Neural crest cell (in vitro differentiated cells): ENCODE data around the gene TSHZ2. TPM values are rescaled to one million over a fixed set of nuclear protein-coding genes. Genes with fewer than 3 reads are reported as not detected.
A peak's percentile ranks its signal among the peaks of the same experiment; 100 is the strongest.

Source experiments
- DNase-seq: peaks from one replicate; pipeline ENCODE4 v3.0.0; 2021; ENCODE audit warnings: low read depth, mixed read lengths, low spot score
- H3K27ac Mint-ChIP-seq: one replicate; pipeline ENCODE4 v1.8.0; 2021; ENCODE audit warnings: mild to moderate bottlenecking, mixed read lengths; ENCODE audit not compliant: unreplicated experiment
- H3K27me3 Mint-ChIP-seq: 2 replicates; pipeline ENCODE4 v1.8.0; 2021; ENCODE audit warnings: low read depth, mild to moderate bottlenecking, mixed read lengths
- H3K36me3 Mint-ChIP-seq: 2 replicates; pipeline ENCODE4 v1.8.0; 2021; ENCODE audit warnings: low read depth, mild to moderate bottlenecking, mixed read lengths
- H3K4me1 Mint-ChIP-seq: 2 replicates; pipeline ENCODE4 v1.8.0; 2021; ENCODE audit warnings: mixed read lengths
- H3K4me3 Mint-ChIP-seq: one replicate; pipeline ENCODE4 v1.8.0; 2021; ENCODE audit warnings: mild to moderate bottlenecking, mixed read lengths
- H3K9me3 Mint-ChIP-seq: 2 replicates; pipeline ENCODE4 v1.8.0; 2021; ENCODE audit warnings: mixed read lengths
- total RNA-seq: library from RNA; stranded (reverse); gene quantifications from 2 replicates; pipeline ENCODE4 v1.2.1, GENCODE V29; 2021
- TF ChIP-seq, protein P1 (sequence below): fragments of 200-600 bp; sonication (generic); conservative IDR thresholded peaks from 2 replicates; pipeline ENCODE4 v1.5.0; 2021; ENCODE audit warnings: antibody characterized with exemption, mild to moderate bottlenecking

Gene TSHZ2
- total RNA-seq, 1 donor from 2014 or later = 6.4 TPM

DNA sequence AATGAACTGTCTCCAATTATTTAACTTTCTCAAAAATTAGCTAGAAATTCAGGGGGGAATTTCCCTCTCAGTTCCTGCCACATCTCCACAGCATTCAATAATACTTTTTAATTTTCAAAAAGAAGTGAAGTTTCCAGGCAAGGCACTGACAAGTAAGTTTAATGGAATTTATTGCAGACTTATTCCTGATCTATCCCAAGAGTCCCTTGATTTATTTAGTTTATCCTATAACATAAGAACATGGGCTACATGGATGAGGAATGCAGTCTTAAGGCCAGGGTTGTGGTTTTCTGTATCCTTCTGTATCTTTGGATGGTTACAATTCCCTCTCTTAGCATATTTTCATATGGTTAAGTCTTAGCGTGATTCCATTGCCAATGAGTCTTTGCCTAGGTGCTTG, 126.5 kb downstream of the TSHZ2 start:
- Mint-ChIP-seq H3K36me3 (no peaks in the 10 kb centered on the region), H3K4me3 (no peak overlapping the region)

DNA sequence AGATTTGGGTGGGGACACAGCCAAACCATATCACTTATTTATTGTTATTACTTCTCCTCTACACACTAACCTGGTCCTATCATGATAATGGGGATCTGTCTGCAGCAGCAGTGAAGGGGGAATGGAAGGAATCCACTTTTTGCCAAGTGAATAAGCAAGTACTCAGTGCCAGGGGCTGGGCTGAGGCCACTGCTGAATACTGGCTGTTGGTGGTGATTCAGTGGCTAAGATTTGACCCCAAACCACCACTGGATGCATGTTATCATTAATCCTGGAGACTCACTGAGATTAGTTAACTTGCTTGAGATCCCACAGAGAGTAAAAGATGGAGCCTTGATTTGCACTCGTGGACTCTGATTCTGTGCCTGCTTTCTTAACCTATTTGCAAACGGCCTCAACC, 127.7 kb downstream of the TSHZ2 start:
- no peak overlapping the region for H3K4me3 Mint-ChIP-seq
- no peaks in the 10 kb centered on the region for H3K36me3 Mint-ChIP-seq
- no peaks in the 10 kb centered on the region for H3K27me3 Mint-ChIP-seq
- TF ChIP-seq, protein P1, sequence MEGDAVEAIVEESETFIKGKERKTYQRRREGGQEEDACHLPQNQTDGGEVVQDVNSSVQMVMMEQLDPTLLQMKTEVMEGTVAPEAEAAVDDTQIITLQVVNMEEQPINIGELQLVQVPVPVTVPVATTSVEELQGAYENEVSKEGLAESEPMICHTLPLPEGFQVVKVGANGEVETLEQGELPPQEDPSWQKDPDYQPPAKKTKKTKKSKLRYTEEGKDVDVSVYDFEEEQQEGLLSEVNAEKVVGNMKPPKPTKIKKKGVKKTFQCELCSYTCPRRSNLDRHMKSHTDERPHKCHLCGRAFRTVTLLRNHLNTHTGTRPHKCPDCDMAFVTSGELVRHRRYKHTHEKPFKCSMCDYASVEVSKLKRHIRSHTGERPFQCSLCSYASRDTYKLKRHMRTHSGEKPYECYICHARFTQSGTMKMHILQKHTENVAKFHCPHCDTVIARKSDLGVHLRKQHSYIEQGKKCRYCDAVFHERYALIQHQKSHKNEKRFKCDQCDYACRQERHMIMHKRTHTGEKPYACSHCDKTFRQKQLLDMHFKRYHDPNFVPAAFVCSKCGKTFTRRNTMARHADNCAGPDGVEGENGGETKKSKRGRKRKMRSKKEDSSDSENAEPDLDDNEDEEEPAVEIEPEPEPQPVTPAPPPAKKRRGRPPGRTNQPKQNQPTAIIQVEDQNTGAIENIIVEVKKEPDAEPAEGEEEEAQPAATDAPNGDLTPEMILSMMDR = no peak
- H3K27ac Mint-ChIP-seq = peak overlapping the region; percentile 79
- peaks cover 17% of the 10 kb centered on the region for H3K4me1 Mint-ChIP-seq
- DNase-seq = no peak
- H3K9me3 Mint-ChIP-seq = peaks cover 5% of the 10 kb centered on the region

More for the DNA sequence above, 126.5 kb downstream of the TSHZ2 start:
- DNase-seq = no peak
- no peaks in the 10 kb centered on the region for H3K27me3 Mint-ChIP-seq
- TF ChIP-seq, protein P1 = no peak
- no peak overlapping the region for H3K27ac Mint-ChIP-seq
- H3K9me3 Mint-ChIP-seq = peaks cover 5% of the 10 kb centered on the region
- H3K4me1 Mint-ChIP-seq = peaks cover 17% of the 10 kb centered on the region

DNA sequence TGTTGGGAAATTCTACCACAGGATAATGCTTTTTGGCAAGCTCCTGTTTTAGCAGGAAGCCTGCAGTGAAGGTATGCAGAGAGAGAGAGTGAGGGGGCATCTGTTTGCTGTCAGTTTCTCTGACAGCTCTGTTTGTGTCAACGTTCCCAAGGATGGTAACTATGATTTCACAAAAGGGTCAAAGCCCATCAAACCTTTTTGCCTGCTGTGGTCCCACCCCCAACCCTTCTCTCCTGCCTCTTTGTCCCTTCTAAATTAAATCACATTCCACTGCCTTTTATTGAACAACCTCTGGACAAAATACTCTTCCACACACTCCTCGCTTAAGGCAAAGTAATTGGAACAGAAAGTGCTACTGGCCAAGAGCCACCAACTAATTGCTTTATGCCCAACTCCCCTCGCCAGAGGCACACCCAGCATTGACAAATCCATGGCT, 128.3 kb downstream of the TSHZ2 start:
- H3K4me1 Mint-ChIP-seq = peaks cover 17% of the 10 kb centered on the region
- TF ChIP-seq, protein P1 = no peak
- no peak overlapping the region for H3K4me3 Mint-ChIP-seq
- H3K36me3 Mint-ChIP-seq = no peaks in the 10 kb centered on the region
- DNase-seq = no peak
- H3K27ac Mint-ChIP-seq = no peak overlapping the region
- peaks cover 8% of the 10 kb centered on the region for H3K9me3 Mint-ChIP-seq
- no peaks in the 10 kb centered on the region for H3K27me3 Mint-ChIP-seq

DNA sequence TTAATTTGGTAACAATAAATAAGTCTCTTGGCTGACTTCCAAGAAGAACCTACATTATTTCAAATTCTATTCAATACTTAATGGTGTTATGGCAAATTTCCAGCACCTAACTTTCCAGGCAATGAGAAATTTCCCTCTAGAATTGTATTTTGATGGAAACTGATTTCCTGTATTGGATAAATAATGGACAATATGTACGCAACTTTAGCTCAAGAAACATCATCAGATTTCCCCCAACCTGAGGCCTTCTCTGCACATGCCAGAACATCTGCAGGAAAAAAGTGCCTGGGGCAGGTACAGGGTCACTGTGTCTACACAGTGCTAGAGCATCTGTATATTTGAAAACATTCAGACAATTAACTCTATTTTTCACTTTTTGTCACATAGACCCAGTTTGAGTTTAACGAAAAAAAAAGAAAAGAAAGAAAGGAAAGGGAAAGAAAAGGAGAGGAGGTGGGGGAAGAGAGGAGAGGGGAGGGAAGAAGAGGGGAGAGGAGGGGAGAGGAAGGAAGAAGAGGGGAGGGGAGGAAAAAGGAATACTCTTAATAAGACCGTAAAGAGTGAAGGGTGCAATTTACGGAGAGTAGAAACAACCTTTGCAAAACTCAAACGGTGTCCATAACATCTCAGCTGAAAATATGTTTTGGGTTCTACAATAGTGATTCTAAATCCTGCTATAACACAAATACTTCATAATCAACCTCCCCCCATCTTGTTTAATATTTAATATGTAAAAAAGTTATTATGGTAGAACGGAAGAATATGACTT, 130.0 kb downstream of the TSHZ2 start:
- Mint-ChIP-seq H3K9me3 (peaks cover 8% of the 10 kb centered on the region), H3K36me3 (no peaks in the 10 kb centered on the region), H3K4me3 (no peak overlapping the region), H3K4me1 (peaks cover 17% of the 10 kb centered on the region), H3K27me3 (no peaks in the 10 kb centered on the region), H3K27ac (no peak overlapping the region)
- no peak for DNase-seq
- TF ChIP-seq, protein P1 = no peak

DNA sequence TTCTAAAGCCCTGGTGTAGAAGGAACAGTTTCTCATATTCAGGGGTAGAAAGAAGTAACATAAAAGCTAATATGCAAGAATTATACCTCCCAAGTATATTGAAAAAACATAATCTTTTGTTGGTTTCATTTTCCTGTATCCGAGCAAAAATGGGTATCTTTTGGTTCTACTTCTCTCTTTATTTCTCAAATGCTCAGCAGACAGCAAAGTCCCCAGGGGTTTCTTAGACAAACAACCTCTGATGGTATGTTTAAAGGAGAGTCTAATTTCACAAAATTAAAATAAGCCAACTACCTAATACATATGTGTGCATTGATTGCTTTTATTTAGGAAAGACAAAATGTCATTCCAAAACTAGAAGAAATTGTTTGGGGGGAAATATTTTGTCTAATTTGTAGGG, 131.0 kb downstream of the TSHZ2 start:
- Mint-ChIP-seq H3K4me1 (peaks cover 17% of the 10 kb centered on the region), H3K36me3 (no peaks in the 10 kb centered on the region), H3K27ac (no peak overlapping the region), H3K9me3 (peaks cover 8% of the 10 kb centered on the region), H3K27me3 (no peaks in the 10 kb centered on the region), H3K4me3 (no peak overlapping the region)
- TF ChIP-seq, protein P1 = no peak
- DNase-seq = no peak
